Activated gamma-delta T cell treated with anti-CD3 and anti-CD28 coated beads, Interleukin-2, amount 50 U/mL, for 16 hours (primary cell): ENCODE measurements around the gene DMD.

Experiments
- DNase-seq: peaks from one replicate; pipeline ENCODE4 v3.0.0-alpha.2; 2020; ENCODE audit warnings: low read depth

The DMD gene

GRCh38 chrX:31112226-31112999 lies 2098.9 kb downstream of the DMD start:
- DNase-seq, result no peak

GRCh38 chrX:31110657-31111056 lies 2100.7 kb downstream of the DMD start:
- no peak for DNase-seq

GRCh38 chrX:31099536-31100090 lies 2111.7 kb downstream of the DMD start:
- DNase-seq, result no peak

- DNase-seq, result no peak
Measured at GRCh38 chrX:31098079-31098478, 2113.3 kb downstream of the DMD start.

GRCh38 chrX:31093639-31093975 lies 2117.7 kb downstream of the DMD start:
- DNase-seq, result no peak

GRCh38 chrX:31092970-31093638 lies 2118.2 kb downstream of the DMD start:
- DNase-seq, result no peak

- no peak for DNase-seq
Measured at GRCh38 chrX:31092476-31092875, 2118.9 kb downstream of the DMD start.

- DNase-seq, result no peak
Measured at GRCh38 chrX:31091819-31092218, 2119.5 kb downstream of the DMD start.

GRCh38 chrX:31074522-31074921 lies 2136.8 kb downstream of the DMD start:
- DNase-seq, result no peak

GRCh38 chrX:31071725-31072124 lies 2139.6 kb downstream of the DMD start, which contains the start of gene FTHL17:
TSS of gene FTHL17 (minus strand) at chrX:31072041. CDS start at chrX:31071953, 88 bp downstream.
- DNase-seq, result no peak

- no peak for DNase-seq
Measured at GRCh38 chrX:31071262-31071661, 2140.1 kb downstream of the DMD start.

GRCh38 chrX:31070057-31070468 lies 2141.3 kb downstream of the DMD start:
- DNase-seq, result no peak
